ENCODE measurements around the gene SPG21. TPM values are rescaled to one million over a fixed set of nuclear protein-coding genes. Genes with fewer than 3 reads are reported as not detected.

The SPG21 gene
- total and polyA plus RNA-seq, 10 donors = 48.9 to 101 (median 80.6) TPM

GRCh38 chr15:65006876-65007275, 17.2 kb upstream of the SPG21 start:
- intact Hi-C loops (cut with DNase I; ENCODE audit: low total_unique reads) = no loop called here
- Histone ChIP-seq H3K36me3 (peaks cover 0 to 61% (median 16%) of the 10 kb centered on the region in 6 donors), H3K9me3 (no peaks in the 10 kb centered on the region), H3K27ac (no peak overlapping the region), H3K4me1 (peaks cover 0 to 9% (median 0%) of the 10 kb centered on the region in 6 donors), H3K27me3 (replicated peaks in 1 of 7) (no peaks in the 10 kb centered on the region), H3K4me3 (no peak overlapping the region)
- no peak for DNase-seq
- WGBS, 5 donors = 78 to 91% (median 87%) methylated on average over 3 of the region's 3 CpGs
- TF ChIP-seq POLR2AphosphoS5 (IDR thresholded peaks at IDR 0.05) (no peak), CTCF (IDR thresholded peaks at IDR 0.05 in 8 of 11, conservative IDR thresholded peaks at IDR 0.05 in 3 of 11) (no peak), POLR2A (IDR thresholded peaks at IDR 0.05) (no peak)

GRCh38 chr15:65004993-65005392, 15.3 kb upstream of the SPG21 start:
- Histone ChIP-seq H3K27ac (no peak overlapping the region), H3K27me3 (replicated peaks in 1 of 7) (no peaks in the 10 kb centered on the region), H3K4me1 (no peaks in the 10 kb centered on the region), H3K9me3 (no peaks in the 10 kb centered on the region), H3K36me3 (peaks cover 0 to 61% (median 19%) of the 10 kb centered on the region in 6 donors), H3K4me3 (no peak overlapping the region)
- 84 to 97% (median 91%) methylated on average over 3 of the region's 3 CpGs for WGBS, 5 donors
- intact Hi-C loops (cut with DNase I; ENCODE audit: low total_unique reads) = no loop called here
- DNase-seq = no peak
- TF ChIP-seq POLR2AphosphoS5 (IDR thresholded peaks at IDR 0.05) = no peak
- no peak for TF ChIP-seq POLR2A (IDR thresholded peaks at IDR 0.05)
- no peak for TF ChIP-seq CTCF (IDR thresholded peaks at IDR 0.05 in 8 of 11, conservative IDR thresholded peaks at IDR 0.05 in 3 of 11)

- Histone ChIP-seq H3K4me1 (peaks cover 0 to 5% (median 0%) of the 10 kb centered on the region in 6 donors), H3K9me3 (no peaks in the 10 kb centered on the region), H3K27ac (no peak overlapping the region), H3K27me3 (replicated peaks in 1 of 7) (no peaks in the 10 kb centered on the region), H3K4me3 (no peak overlapping the region), H3K36me3 (peaks cover 0 to 23% (median 9%) of the 10 kb centered on the region in 6 donors)
- TF ChIP-seq CTCF (IDR thresholded peaks at IDR 0.05 in 8 of 11, conservative IDR thresholded peaks at IDR 0.05 in 3 of 11) (no peak), POLR2A (IDR thresholded peaks at IDR 0.05) (no peak), POLR2AphosphoS5 (IDR thresholded peaks at IDR 0.05) (no peak)
- intact Hi-C loops (cut with DNase I; ENCODE audit: low total_unique reads) = no loop called here
- DNase-seq = no peak
- WGBS, 5 donors = 83 to 92% (median 86%) methylated on average over 4 of the region's 4 CpGs
Observed at GRCh38 chr15:64997745-64998375, 8.1 kb upstream of the SPG21 start.

GRCh38 chr15:64997066-64997465, 7.4 kb upstream of the SPG21 start:
- intact Hi-C loops (cut with DNase I; ENCODE audit: low total_unique reads) = no loop called here
- DNase-seq = no peak
- Histone ChIP-seq H3K4me1 (peaks cover 0 to 7% (median 0%) of the 10 kb centered on the region in 6 donors), H3K4me3 (no peak overlapping the region), H3K27me3 (replicated peaks in 1 of 7) (no peaks in the 10 kb centered on the region), H3K27ac (no peak overlapping the region), H3K9me3 (no peaks in the 10 kb centered on the region), H3K36me3 (peaks cover 0 to 15% (median 5%) of the 10 kb centered on the region in 6 donors)
- WGBS, 5 donors = 73 to 88% (median 82%) methylated on average over 5 of the region's 5 CpGs
- TF ChIP-seq CTCF (IDR thresholded peaks at IDR 0.05 in 8 of 11, conservative IDR thresholded peaks at IDR 0.05 in 3 of 11) (no peak), POLR2A (IDR thresholded peaks at IDR 0.05) (no peak), POLR2AphosphoS5 (IDR thresholded peaks at IDR 0.05) (no peak)
